Thyroid gland (tissue), 4 donors: Measurements from ENCODE around the gene TET1. TPM values are rescaled to one million over a fixed set of nuclear protein-coding genes. Genes with fewer than 3 reads are reported as not detected.

Source experiments
- DNase-seq, 2 donors: peaks; one replicate each; pipeline ENCODE4 v3.0.0-alpha.2; 2019
- H3K27ac ChIP-seq, 3 donors: fragments of 200-600 bp; sonication (generic); 1 replicate in 2 of 3; 2 replicates in 1 of 3; pipeline ENCODE4 v1.5.1; 2016 to 2019; ENCODE audit warnings: mild to moderate bottlenecking in 1 of 3, moderate library complexity in 1 of 3
- H3K27me3 ChIP-seq: fragments of 200-600 bp; sonication (generic); one replicate; pipeline ENCODE4 v1.5.1; 2019
- H3K36me3 ChIP-seq, 2 donors: fragments of 200-600 bp; sonication (generic); one replicate each; pipeline ENCODE4 v1.5.1; 2016 to 2019
- H3K4me1 ChIP-seq, 2 donors: fragments of 200-600 bp; sonication (generic); one replicate each; pipeline ENCODE4 v1.5.1; 2017 to 2019
- H3K4me3 ChIP-seq, 3 donors: fragments of 200-600 bp; sonication (generic); replicated peaks in 1 of 3; 1 replicate in 2 of 3; 2 replicates in 1 of 3; pipeline ENCODE4 v1.5.1; 2016; ENCODE audit warnings: mild to moderate bottlenecking in 1 of 3
- H3K9me3 ChIP-seq: fragments of 200-600 bp; sonication (generic); one replicate; pipeline ENCODE4 v1.5.1; 2017
- POLR2A ChIP-seq, 2 donors: fragments of 450-650 bp; IDR thresholded peaks; one replicate each; pipeline ENCODE4 v1.6.1; 2017; ENCODE audit warnings: antibody characterized with exemption in 2 of 2, mild to moderate bottlenecking in 2 of 2, moderate library complexity in 1 of 2
- WGBS, 2 donors: methylation state at CpG; one replicate each; pipeline ENCODE4 v1.1.5; 2017; 5-methylcytosine and 5-hydroxymethylcytosine counted together
- intact Hi-C: fragments of 100-400 bp; cut with DNase I; formaldehyde crosslinking; loops from one replicate; pipeline ENCODE4 v1.15.1; 2023
- total RNA-seq, 4 donors: library from RNA; depleted of rRNA; stranded (reverse); fragments of >200 nt; gene quantifications; one replicate each; pipeline ENCODE4 v1.2.3, GENCODE V29; 2016
- TF ChIP-seq, protein P1 (sequence below), 6 experiments: fragments of 200-600 bp in 3 of 6; fragments of 450-650 bp in 3 of 6; sonication (generic) in 3 of 6; IDR thresholded peaks; one replicate each; pipeline ENCODE4 v1.5.1; 2016 to 2019; ENCODE audit warnings: antibody characterized with exemption in 6 of 6, mild to moderate bottlenecking in 2 of 6, inconsistent platforms in 1 of 6, moderate library complexity in 1 of 6

TET1 gene
- total RNA-seq, 4 donors from 2014 or later: 7.4 to 11.4 (median 9.7) TPM

DNA sequence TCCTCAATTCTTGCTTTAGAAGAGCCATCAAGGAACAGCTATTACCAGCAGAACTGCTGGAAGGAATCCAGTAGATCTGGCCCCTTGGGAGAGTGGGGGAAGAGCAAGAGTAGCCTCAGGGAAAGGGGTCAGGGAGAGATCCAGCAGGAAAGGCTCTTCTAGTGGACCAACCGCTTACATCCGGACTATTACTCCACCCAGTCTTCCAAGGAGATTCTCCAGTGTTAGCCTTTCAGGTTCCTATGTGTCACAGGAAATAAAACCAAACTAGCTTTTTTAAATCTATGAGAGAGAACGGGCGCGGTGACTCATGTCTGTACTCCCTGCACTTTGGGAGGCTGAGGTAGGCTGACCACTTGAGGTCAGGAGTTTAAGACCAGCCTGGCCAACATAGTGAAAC, 34.3 kb downstream of the TET1 start:
- H3K27ac ChIP-seq: peak overlapping the region in 1 of 3 donors; percentile 26
- TF ChIP-seq POLR2A (IDR thresholded peaks at IDR 0.05): no peak
- TF ChIP-seq, protein P1, sequence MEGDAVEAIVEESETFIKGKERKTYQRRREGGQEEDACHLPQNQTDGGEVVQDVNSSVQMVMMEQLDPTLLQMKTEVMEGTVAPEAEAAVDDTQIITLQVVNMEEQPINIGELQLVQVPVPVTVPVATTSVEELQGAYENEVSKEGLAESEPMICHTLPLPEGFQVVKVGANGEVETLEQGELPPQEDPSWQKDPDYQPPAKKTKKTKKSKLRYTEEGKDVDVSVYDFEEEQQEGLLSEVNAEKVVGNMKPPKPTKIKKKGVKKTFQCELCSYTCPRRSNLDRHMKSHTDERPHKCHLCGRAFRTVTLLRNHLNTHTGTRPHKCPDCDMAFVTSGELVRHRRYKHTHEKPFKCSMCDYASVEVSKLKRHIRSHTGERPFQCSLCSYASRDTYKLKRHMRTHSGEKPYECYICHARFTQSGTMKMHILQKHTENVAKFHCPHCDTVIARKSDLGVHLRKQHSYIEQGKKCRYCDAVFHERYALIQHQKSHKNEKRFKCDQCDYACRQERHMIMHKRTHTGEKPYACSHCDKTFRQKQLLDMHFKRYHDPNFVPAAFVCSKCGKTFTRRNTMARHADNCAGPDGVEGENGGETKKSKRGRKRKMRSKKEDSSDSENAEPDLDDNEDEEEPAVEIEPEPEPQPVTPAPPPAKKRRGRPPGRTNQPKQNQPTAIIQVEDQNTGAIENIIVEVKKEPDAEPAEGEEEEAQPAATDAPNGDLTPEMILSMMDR (IDR thresholded peaks at IDR 0.05): no peak
- no peaks in the 10 kb centered on the region for H3K27me3 ChIP-seq
- H3K4me3 ChIP-seq: no peak overlapping the region
- H3K36me3 ChIP-seq: no peaks in the 10 kb centered on the region
- 71 to 83% methylated on average over 5 of the region's 5 CpGs for WGBS, 2 donors
- H3K9me3 ChIP-seq: no peaks in the 10 kb centered on the region
- intact Hi-C loops: no loop called here
- peak; percentile 13 to 15 for DNase-seq
- H3K4me1 ChIP-seq: peaks cover 4 to 12% of the 10 kb centered on the region in 2 donors

DNA sequence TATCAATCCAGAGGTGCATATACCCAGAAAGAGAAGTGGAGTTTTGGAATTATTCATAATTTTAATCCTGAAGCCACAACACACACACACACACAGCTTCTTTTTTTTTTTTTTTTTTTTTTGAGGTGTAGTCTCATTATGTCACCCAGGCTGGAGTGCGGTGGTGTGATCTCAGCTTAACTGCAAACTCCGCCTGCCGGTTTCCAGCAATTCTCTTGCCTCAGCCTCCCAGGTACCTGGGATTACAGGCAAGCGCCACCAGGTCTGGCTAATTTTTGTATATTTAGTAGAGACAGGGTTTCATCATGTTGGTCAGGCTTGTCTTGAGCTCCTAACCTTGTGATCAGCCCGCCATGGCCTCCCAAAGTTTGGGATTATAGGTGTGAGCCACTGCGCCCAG, 35.4 kb downstream of the TET1 start:
- Histone ChIP-seq H3K4me3 (no peak overlapping the region), H3K36me3 (no peaks in the 10 kb centered on the region), H3K4me1 (peaks cover 5 to 17% of the 10 kb centered on the region in 2 donors), H3K27me3 (no peaks in the 10 kb centered on the region), H3K9me3 (no peaks in the 10 kb centered on the region), H3K27ac (no peak overlapping the region)
- no peak for DNase-seq
- intact Hi-C loops: no loop called here
- TF ChIP-seq, protein P1 (IDR thresholded peaks at IDR 0.05): no peak
- TF ChIP-seq POLR2A (IDR thresholded peaks at IDR 0.05): no peak
- WGBS, 2 donors: 96 to 98% methylated on average over 6 of the region's 6 CpGs

DNA sequence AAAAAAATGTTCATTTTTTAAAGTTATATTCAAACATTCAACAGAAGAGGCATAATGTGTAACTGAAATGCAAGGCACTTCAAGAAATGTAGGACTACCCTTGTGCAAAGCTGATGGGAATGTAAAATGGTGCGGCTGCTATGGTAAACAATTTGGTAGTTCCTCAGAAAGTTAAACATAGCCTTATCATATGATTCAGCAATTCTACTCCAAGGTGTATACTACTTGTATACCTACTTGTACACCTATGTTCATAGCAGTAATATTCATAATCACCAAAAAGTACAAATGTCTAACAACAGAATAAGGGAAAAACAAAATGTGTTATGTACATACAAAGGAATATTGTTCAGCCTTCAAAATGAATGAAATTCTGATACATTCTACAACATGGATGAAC, 37.3 kb downstream of the TET1 start:
- DNase-seq: no peak
- Histone ChIP-seq H3K27me3 (no peaks in the 10 kb centered on the region), H3K4me1 (peaks cover 21 to 36% of the 10 kb centered on the region in 2 donors), H3K27ac (no peak overlapping the region), H3K9me3 (no peaks in the 10 kb centered on the region), H3K36me3 (no peaks in the 10 kb centered on the region), H3K4me3 (no peak overlapping the region)
- intact Hi-C loops: no loop called here
- TF ChIP-seq, protein P1 (IDR thresholded peaks at IDR 0.05): no peak
- no peak for TF ChIP-seq POLR2A (IDR thresholded peaks at IDR 0.05)
- WGBS, 2 donors: 94 to 97% methylated on average over 1 of the region's 1 CpG

DNA sequence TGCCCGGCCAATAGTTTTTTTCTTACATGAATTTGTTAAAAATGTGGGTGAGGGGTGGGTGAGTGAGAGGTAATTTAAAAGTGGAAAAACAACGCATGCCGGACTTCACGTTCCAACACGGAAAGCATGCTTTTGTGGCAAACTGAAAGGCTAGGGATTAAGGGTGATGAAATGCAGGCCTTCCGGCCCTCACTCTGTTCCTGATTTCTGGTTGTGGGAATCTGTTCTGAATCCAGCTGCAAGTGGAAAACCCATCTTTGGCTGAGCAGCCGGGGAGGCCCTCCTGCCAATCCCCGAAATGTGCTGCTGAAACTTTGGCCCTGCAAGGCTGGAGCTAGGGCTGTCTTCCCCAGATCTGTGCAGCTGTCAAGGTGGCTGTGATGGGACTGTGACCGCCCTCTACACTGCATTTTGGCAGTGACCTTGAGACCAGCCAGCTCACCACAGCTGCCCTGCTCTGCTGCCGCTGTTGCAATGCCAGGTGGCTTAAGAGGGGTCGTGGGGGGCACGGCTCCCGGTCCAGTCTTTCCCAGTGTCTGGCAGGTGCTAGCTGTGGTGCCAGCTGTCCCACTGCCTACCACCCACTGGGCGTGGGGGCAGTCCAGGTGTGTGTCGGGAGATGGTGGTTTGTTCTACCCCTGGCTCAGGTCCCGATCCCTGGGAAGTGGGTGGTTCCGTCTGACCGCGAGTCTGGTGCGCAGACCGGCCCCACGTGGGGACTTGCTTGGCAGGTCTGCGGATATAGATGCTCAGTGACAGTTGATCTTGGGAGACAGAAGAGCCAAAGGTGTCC, 39.0 kb downstream of the TET1 start:
- H3K4me3 ChIP-seq: peak overlapping the region in 1 of 3 donors; percentile 41
- intact Hi-C loops: no loop called here
- peak; percentile 72 to 80 for DNase-seq
- H3K36me3 ChIP-seq: no peaks in the 10 kb centered on the region
- no peaks in the 10 kb centered on the region for H3K9me3 ChIP-seq
- 37 to 41% methylated on average over 20 to 23 of the region's 23 CpGs for WGBS, 2 donors
- H3K4me1 ChIP-seq: peaks cover 20 to 35% of the 10 kb centered on the region in 2 donors
- H3K27me3 ChIP-seq: no peaks in the 10 kb centered on the region
- H3K27ac ChIP-seq: peak overlapping the region; percentile 7 to 62 (median 60)
- TF ChIP-seq, protein P1 (IDR thresholded peaks at IDR 0.05): no peak
- no peak for TF ChIP-seq POLR2A (IDR thresholded peaks at IDR 0.05)

DNA sequence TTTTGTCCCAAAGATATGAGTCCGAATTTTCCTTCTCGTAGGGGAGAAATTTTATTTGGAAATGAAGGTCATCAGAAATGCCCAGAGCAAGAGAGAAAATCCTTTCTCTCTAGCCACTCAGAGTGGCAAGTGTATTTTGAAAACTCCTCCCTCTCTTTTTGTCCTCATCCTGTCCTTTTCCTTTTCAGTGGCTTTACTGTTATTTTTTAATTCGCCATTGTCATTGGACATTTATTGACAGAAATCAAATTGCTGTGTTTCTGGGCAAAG, 39.6 kb downstream of the TET1 start:
- 10 to 11% methylated on average over 3 of the region's 3 CpGs for WGBS, 2 donors
- H3K27me3 ChIP-seq: no peaks in the 10 kb centered on the region
- no peaks in the 10 kb centered on the region for H3K9me3 ChIP-seq
- no peaks in the 10 kb centered on the region for H3K36me3 ChIP-seq
- TF ChIP-seq, protein P1 (IDR thresholded peaks at IDR 0.05): no peak
- no peak for TF ChIP-seq POLR2A (IDR thresholded peaks at IDR 0.05)
- H3K27ac ChIP-seq: peak overlapping the region; percentile 7 to 62 (median 60)
- peak overlapping the region in 2 of 3 donors; percentile 7 to 41 for H3K4me3 ChIP-seq
- DNase-seq: no peak
- H3K4me1 ChIP-seq: peaks cover 17 to 30% of the 10 kb centered on the region in 2 donors
- intact Hi-C loops: loop anchor here (5.0 kb wide), 1 partner anchor 37 kb away; the partner anchor contains the start of gene TET1
